ENCODE data around the gene NOS1.

Gene NOS1

GRCh38 chr12:117363953-117364486 is 2.6 kb upstream of the NOS1 start:
- no peak for DNase-seq (ENCODE audit: low read depth in 4 of 4, low spot score in 1 of 4)

GRCh38 chr12:117363056-117363662 is 1.7 kb upstream of the NOS1 start:
- no peak for DNase-seq (ENCODE audit: low read depth in 4 of 4, low spot score in 1 of 4)

- DNase-seq (ENCODE audit: low read depth in 4 of 4, low spot score in 1 of 4) = no peak
Observed at GRCh38 chr12:117362391-117362790, 965 bp upstream of the NOS1 start.

- no peak for DNase-seq (ENCODE audit: low read depth in 4 of 4, low spot score in 1 of 4)
Observed at GRCh38 chr12:117361905-117362304, 479 bp upstream of the NOS1 start.

GRCh38 chr12:117360551-117361346 is 677 bp downstream of the NOS1 start:
- no peak for DNase-seq (ENCODE audit: low read depth in 4 of 4, low spot score in 1 of 4)

GRCh38 chr12:117360222-117360550 is 1.2 kb downstream of the NOS1 start:
- DNase-seq (ENCODE audit: low read depth in 4 of 4, low spot score in 1 of 4) = no peak

DNA sequence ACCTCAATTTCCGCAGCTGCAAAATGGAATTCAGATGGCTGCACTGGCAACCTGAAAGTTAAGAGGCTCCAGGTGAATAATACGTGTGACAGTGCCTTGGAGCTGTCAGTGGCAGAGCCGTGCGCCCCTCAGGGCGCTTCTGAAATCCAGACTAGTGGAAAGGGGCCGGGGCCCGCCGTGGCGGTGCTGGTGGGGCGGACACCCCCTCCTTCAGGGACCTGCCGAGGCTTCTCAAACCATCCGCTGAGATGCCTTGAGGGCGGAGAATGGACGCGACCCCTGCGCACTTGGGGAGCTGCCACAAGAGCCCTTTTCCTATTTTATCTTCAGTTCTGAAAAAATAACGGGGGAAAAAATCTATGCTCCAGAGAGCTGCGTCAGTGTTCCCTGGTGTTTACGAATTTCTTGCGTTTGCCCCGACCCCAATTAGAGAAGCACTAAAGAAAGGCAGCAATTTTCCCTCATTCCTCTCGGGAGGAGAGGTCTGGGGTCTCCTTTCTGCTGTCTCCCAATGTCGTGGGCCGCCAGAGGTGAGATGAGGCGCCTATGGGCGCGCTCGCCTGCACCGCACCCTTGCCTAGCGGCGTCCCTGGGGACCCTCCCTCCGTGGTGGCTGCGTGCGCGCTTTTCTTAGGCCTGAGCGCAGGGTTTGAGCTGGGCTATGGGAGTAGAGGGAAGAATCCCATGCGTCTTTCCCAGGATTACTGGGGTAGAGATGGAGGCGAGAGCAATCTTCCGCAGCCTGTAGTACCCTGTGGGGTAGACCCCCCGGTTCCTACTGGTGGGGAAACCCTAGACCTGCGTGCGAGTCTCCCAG is 2.2 kb downstream of the NOS1 start:
- DNase-seq (ENCODE audit: low read depth in 4 of 4, low spot score in 1 of 4) = no peak

GRCh38 chr12:117356048-117356447 is 5.4 kb downstream of the NOS1 start:
- no peak for DNase-seq (ENCODE audit: low read depth in 4 of 4, low spot score in 1 of 4)

GRCh38 chr12:117352883-117353282 is 8.5 kb downstream of the NOS1 start:
- no peak for DNase-seq (ENCODE audit: low read depth in 4 of 4, low spot score in 1 of 4)

DNA sequence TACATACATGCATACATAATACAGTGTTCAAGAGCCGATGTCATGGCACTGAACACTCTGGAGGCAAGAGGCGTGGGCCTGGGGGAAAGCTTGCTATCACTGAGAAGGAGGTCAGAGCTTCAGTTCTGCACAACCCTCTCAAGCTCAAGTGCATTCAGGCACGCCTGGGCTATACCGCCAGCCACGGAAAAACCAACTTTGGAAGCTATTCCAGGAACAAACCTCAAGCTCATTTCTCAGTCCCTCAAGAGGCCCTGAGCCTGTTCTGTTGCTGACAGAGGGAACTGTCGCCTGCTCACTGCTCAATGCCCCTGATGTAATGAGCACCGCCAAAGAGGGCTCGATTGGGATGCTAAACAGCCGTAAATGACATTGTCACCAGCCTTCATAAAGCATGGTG is 9.2 kb downstream of the NOS1 start:
- no peak for DNase-seq (ENCODE audit: low read depth in 4 of 4, low spot score in 1 of 4)

DNA sequence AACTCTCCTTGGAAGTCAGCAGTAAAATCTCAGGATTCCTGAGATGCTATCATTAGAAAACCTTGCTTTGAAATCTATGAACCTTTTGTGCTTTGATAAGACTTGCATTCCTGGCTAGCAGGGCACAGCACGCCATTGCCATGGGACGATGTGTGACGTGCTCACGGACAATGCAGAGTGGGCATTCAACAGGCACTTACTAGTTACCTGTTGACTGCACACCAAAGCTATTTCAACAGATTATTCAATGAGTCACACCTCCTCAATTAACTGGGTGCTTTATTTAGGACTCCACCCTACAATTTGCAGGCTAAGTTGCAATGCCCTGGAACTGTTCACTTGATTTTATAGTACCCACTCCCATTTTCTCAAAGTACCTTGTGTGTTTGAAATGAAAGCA is 11.3 kb downstream of the NOS1 start:
- no peak for DNase-seq (ENCODE audit: low read depth in 4 of 4, low spot score in 1 of 4)

GRCh38 chr12:117347588-117347987 is 13.8 kb downstream of the NOS1 start:
- DNase-seq (ENCODE audit: low read depth in 4 of 4, low spot score in 1 of 4) = no peak

- no peak for DNase-seq (ENCODE audit: low read depth in 4 of 4, low spot score in 1 of 4)
Observed at GRCh38 chr12:117344716-117345115, 16.7 kb downstream of the NOS1 start.

DNA sequence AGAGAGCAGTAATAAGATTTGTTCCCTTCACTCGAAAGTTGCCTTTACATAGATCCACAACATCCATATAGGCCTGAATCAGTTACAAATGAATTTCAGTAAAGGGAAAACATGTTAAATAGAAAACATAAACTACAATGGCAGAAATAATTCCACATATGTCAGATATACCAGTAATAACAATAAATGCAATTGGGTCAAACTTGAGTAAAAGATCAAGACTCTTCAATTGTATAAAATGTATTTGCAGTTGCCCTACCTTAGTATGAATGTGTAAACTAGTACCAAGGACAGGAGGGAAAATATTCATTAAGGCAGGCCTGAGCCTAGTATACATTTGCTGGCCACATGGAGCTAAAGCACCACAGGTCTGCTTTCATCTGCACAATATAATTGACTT is 17.6 kb downstream of the NOS1 start:
- no peak for DNase-seq (ENCODE audit: low read depth in 4 of 4, low spot score in 1 of 4)

- DNase-seq (ENCODE audit: low read depth in 4 of 4, low spot score in 1 of 4) = no peak
Observed at GRCh38 chr12:117343296-117343695, 18.1 kb downstream of the NOS1 start.

- DNase-seq (ENCODE audit: low read depth in 4 of 4, low spot score in 1 of 4) = no peak
Observed at GRCh38 chr12:117342682-117343081, 18.7 kb downstream of the NOS1 start.

DNA sequence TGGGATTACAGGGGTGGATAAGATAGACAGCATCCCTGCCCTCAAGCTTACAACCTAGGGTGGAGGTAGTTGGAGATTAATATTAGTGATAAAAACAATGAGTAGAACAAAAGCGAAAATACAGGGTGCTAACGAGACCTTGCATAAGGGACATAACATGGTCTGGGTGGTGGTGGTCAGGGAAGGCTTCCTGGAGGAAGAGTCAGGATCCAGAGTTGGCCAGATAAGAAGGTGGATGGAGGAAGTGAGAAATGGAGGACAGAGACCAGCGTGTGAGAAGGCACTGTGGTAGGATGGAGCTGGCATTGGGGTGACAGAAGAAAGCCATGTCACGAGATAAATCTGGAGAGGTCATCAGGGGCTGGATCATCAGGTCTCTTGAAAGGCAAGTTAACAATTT is 19.2 kb downstream of the NOS1 start:
- DNase-seq (ENCODE audit: low read depth in 4 of 4, low spot score in 1 of 4) = no peak

- DNase-seq (ENCODE audit: low read depth in 4 of 4, low spot score in 1 of 4) = no peak
Observed at GRCh38 chr12:117339104-117339503, 22.3 kb downstream of the NOS1 start.

DNA sequence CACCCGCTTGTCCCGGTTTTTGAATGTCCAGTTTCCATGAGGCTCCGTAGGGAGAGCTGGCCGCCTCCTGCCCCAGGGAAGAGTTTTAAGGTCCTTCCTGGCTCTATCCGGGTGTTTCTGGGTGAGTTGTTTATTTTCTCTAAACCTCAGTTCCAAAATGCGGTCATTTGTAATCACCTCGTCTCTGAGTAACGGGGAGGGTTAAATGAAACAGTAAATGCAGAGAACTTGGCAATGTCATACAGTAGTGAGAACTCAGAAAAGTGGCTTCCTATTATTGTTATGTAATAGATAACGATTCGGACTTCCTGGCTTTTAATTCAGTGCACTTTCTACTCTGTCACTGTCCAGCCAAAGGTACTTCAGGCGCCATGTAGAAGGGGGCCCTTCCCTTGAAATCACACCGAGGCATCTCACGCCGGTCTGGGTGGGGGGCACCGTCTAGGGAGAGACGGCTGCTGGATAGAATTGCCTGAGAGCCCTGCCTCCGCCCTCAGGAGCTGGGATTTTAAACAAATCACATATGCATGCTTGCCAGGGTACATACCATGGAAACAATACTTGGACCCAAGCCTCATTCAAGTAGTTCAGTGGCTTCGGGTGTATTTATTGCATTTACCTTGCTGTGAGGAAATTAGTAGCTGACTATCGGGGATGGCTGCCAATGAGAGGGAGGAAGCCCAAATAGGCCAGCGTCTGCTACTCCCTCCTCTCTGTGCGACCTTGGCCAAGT is 26.4 kb downstream of the NOS1 start:
- DNase-seq (ENCODE audit: low read depth in 4 of 4, low spot score in 1 of 4) = no peak

GRCh38 chr12:117334051-117334450 is 27.4 kb downstream of the NOS1 start:
- DNase-seq (ENCODE audit: low read depth in 4 of 4, low spot score in 1 of 4) = no peak

GRCh38 chr12:117333331-117333881 is 28.0 kb downstream of the NOS1 start:
- no peak for DNase-seq (ENCODE audit: low read depth in 4 of 4, low spot score in 1 of 4)
